ENCODE measurements around the gene AK1. TPM values are rescaled to one million over a fixed set of nuclear protein-coding genes. Genes with fewer than 3 reads are reported as not detected.
A peak's percentile ranks its signal among the peaks of the same experiment; 100 is the strongest.

AK1 gene
- total RNA-seq, 1 experiment from 2014 or later: 31.6 TPM

GRCh38 chr9:127878652-127879390 lies 1.3 kb upstream of the AK1 start:
- Mint-ChIP-seq H3K9me3 (no peaks in the 10 kb centered on the region), H3K4me1 (peaks cover 8 to 25% of the 10 kb centered on the region in 2 experiments; a peak in 3 of 4 replicates), H3K27ac (no peak overlapping the region), H3K27me3 (ENCODE audit: low read depth) (no peaks in the 10 kb centered on the region; the same call in none of the 2 replicates), H3K36me3 (ENCODE audit: insufficient read depth in 1 of 3, low read depth in 3 of 3) (peaks cover 0 to under 1% (median 0%) of the 10 kb centered on the region in 3 experiments; a peak in 2 of 7 replicates), H3K4me3 (peak overlapping the region in 1 of 2 experiments; percentile 80; a peak in 2 of 5 replicates)
- no CpG with 5 or more reads among the region's 8 CpGs for WGBS (ENCODE audit: extremely low coverage, insufficient read length, low lambda C conversion rate)
- Histone ChIP-seq H4K8ac (replicated peaks; ENCODE audit: insufficient read length, low read depth, low read length) (no peak overlapping the region), H3K4me1 (ENCODE audit: insufficient read depth, low read length) (no peaks in the 10 kb centered on the region), H3K18ac (ENCODE audit: insufficient read length, low read depth, low read length) (no peak overlapping the region), H3K9ac (ENCODE audit: extremely low read depth, insufficient read length, low read length) (no peak overlapping the region), H3K4ac (ENCODE audit: low read depth, low read length) (no peak overlapping the region), H3K4me2 (ENCODE audit: insufficient read depth, insufficient read length, low read length) (no peak overlapping the region), H2BK15ac (ENCODE audit: low read depth, low read length) (no peak overlapping the region), H3K79me1 (ENCODE audit: insufficient read depth, low read depth, low read length, poor library complexity, severe bottlenecking) (no peaks in the 10 kb centered on the region), H3T11ph (ENCODE audit: low read length) (no peak overlapping the region), H4K20me1 (ENCODE audit: control insufficient read depth, insufficient read depth, insufficient read length) (no peaks in the 10 kb centered on the region), H4K5ac (ENCODE audit: insufficient read length, low read depth, low read length) (no peak overlapping the region), H3K14ac (ENCODE audit: insufficient read depth, low read length) (no peak overlapping the region), H3K79me2 (ENCODE audit: insufficient read depth, low read length) (no peaks in the 10 kb centered on the region), H3K23me2 (ENCODE audit: insufficient read length, low read depth, low read length, poor library complexity, severe bottlenecking) (peaks cover 12% of the 10 kb centered on the region), H2AFZ (ENCODE audit: low read length) (no peak overlapping the region), H4K91ac (ENCODE audit: insufficient read length, low read depth, low read length) (no peak overlapping the region), H2BK12ac (ENCODE audit: insufficient read length, low read depth, low read length) (no peak overlapping the region), H2BK20ac (ENCODE audit: low read depth, low read length, poor library complexity, severe bottlenecking) (no peak overlapping the region), H3K56ac (ENCODE audit: insufficient read length, low read depth, low read length) (no peak overlapping the region), H3K23ac (ENCODE audit: insufficient read length, low read depth, low read length) (no peak overlapping the region), H2AK5ac (ENCODE audit: insufficient read length, low read length) (no peak overlapping the region), H2BK5ac (ENCODE audit: insufficient read length, low read length) (no peak overlapping the region), H3K9me3 (ENCODE audit: control insufficient read depth, low read depth, low read length) (no peaks in the 10 kb centered on the region), H3K27ac (ENCODE audit: insufficient read length, low read depth, low read length) (no peak overlapping the region), H3K27me3 (ENCODE audit: insufficient read depth, low read length) (no peaks in the 10 kb centered on the region), H2BK120ac (ENCODE audit: low read depth, low read length, poor library complexity, severe bottlenecking) (no peak overlapping the region)
- TF ChIP-seq, protein P1, sequence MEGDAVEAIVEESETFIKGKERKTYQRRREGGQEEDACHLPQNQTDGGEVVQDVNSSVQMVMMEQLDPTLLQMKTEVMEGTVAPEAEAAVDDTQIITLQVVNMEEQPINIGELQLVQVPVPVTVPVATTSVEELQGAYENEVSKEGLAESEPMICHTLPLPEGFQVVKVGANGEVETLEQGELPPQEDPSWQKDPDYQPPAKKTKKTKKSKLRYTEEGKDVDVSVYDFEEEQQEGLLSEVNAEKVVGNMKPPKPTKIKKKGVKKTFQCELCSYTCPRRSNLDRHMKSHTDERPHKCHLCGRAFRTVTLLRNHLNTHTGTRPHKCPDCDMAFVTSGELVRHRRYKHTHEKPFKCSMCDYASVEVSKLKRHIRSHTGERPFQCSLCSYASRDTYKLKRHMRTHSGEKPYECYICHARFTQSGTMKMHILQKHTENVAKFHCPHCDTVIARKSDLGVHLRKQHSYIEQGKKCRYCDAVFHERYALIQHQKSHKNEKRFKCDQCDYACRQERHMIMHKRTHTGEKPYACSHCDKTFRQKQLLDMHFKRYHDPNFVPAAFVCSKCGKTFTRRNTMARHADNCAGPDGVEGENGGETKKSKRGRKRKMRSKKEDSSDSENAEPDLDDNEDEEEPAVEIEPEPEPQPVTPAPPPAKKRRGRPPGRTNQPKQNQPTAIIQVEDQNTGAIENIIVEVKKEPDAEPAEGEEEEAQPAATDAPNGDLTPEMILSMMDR (conservative IDR thresholded peaks at IDR 0.05): no peak
- no peak for DNase-seq

All from H9 (cell line).